COLO829 (cell line): Measurements from ENCODE around the gene FER.
"Not testable (repeated sequence)": the region's sequence is repeated elsewhere in the genome, so short reads cannot be mapped to it uniquely, and the experiment has no call there.

Experiments
- DNase-seq: peaks from one replicate; pipeline ENCODE4 v3.0.0; 2012; ENCODE audit warnings: low spot score

FER gene

DNA sequence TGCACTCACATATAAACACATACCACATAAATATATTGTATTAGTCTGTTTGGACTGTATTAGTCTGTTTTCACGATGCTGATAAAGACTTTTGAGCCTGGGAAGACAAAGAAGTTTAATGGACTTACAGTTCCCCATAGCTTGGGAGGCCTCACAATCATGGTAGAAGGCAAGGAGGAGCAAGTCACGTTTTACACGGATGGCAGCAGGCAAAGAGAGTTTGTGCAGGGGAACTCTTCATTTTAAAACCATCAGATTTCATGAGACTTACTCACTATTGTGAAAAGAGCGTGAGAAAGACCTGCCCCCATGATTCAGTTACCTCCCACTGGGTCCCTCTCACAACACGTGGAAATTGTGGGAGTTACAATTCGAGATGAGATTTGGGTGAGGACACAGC lies 133.4 kb downstream of the FER start:
- no peak for DNase-seq

DNA sequence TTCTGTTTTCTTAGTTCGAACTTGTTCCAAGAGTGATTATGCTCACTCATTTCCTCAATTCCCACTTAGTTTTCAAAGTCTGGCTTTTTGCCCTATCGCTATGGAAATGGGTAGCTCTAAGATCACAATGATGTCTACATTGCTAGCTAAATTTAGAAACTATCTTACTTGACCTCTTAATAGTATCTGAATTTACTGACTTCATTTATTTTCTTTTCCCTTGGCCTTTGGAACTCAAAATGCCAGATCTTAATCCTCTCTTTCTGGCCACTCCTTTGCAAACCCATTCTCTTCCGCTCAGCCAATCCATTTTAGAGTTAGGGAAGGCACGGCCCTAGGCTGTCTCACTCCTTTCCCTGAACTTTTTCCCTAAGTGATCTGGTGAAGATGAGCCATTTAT lies 137.0 kb downstream of the FER start:
- DNase-seq = no peak

DNA sequence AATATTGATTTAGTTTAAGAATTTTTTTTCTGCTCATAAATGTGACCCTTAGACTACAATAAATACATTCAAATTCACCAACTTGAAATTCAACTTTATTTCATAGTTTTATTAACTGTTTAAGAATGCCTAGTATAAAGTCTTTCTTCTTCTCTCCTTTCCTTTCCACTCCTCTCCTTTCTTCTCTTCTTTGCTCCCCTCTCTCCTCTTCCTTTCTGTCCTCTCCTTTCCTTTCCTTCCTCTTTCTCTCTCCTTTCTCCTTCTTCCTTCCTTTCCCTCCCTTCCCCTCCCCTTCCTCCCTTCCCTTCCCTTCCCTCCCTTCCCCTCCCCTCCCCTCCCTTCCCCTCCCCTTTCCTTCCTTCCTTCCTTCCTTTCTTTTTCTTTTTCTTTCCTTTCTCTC lies 150.6 kb downstream of the FER start:
- no peak for DNase-seq

DNA sequence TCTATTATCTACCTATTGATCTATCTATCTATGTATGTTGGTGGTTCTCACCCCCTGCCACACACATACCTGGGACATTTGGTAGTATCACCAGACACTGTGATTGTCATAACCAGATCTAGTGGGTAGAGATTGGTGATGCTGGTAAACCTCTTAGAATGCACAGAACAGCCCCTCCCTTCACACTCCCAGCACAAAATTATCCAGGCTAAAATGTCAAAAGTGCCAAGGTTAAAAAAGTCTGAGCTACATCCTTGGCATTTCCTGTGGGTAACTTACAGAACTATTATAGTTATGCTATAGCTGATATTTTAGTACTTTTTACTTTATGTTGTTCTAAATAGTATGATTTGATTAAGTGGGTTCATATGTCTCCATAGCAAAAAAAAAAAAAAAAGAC lies 151.0 kb downstream of the FER start:
- DNase-seq = no peak

DNA sequence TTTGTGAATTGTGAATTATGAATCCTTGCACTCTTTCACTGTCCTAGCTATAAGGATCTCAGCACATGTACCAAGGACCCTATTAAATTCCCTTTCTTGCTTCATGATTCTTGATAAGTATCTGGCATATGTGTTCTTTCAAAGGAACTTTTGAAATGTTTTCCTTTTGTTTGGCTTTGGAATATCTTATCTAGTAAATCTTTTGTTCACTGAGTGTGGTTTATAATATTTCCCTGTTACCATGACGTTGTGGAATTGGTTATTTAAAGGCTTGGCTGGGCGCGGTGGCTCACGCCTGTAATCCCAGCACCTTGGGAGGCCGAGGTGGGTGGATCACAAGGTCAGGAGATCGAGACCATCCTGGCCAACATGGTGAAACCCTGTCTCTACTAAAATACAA lies 151.5 kb downstream of the FER start:
- not testable (repeated sequence) for DNase-seq

DNA sequence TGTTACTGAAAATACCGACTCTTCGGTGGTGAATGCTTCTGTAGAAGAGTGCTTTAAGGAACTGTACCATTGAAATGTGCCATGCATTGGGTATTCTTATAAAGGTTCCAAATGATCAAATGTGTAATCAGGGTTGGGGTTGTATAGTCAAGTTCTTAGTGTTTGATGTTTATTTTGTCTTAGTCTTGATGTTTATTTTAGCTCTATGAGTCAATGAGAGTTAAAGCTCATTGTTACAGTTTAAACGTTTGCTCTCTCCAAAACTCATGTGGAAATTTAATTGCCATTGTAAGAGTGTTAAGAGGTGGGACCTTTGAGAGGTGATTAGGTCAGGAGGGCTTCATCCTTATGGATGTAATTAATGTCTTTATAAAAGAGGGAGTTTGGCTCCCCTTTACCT lies 153.0 kb downstream of the FER start:
- no peak for DNase-seq

DNA sequence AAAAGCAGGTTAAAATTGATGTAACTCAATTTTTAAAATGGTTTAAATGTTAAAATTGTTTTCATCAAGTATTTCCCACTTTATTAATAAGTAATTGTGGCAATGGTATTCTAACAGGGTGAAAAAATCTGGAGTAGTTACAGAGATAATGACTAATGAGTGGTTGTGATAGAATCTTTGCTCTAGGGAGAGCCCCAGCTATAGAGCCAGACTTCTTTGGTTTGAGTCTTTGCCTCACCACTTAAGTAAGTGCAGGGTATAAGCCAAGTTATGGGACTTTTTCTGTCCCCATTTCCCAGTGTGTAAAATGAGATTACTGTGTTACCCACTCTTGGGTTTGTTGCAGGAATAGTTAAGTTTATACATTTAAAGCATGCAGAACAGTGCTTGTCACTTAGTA lies 158.1 kb downstream of the FER start:
- DNase-seq = no peak

DNA sequence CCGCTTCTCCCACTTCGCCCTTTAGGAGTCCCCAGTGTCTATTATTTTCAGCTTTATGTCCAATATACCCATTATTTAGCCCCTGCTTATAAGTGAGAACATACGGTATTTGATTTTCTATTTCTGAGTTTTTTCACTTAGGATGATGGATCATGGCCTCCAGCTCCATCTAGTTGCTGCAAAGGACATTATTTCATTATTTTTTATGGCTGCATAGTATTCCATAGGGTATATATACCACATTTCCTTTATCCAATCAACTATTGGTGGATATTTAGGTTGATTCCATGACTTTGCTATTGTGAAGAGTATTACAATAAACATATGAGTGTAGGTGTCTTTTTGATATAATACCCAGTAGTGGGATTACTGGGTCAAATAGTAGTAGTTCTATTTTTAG lies 162.9 kb downstream of the FER start:
- DNase-seq = no peak

DNA sequence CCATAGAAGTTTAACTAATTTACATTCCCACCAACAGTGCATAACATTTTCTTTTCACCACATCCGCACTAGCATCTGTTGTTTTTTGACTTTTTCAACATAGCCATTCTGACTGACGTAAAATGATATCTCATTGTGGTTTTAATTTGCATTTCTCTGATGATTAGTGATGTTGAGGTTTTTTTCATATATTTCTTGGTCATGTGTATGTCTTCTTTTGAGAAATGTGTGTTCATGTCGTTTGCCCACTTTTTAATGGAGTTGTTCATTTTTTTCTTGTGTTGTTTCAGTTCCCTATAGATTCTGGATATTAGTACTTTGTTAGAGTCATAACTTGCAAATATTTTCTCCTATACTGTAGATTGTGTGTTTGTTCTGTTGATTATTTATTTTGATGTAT lies 163.4 kb downstream of the FER start:
- DNase-seq = no peak

DNA sequence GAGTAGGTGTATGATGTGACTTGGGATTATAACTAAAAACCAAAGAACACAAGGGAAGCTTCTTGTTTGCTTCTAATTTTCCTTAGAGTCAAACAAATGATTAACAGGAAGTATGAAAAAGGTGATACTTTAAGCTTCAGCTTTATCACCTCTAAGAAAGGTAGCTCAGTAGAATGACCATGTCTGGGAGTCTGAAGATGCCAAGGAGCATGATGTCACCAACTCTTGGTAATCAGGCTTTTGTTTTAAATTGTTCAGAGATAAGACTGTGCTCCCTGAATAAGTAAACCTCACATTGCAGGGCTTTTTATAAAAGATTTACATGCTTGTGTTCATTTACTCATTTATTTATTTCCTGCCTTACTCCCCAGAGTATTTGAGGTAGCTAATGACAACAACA lies 169.9 kb downstream of the FER start:
- DNase-seq = peak; percentile 1

DNA sequence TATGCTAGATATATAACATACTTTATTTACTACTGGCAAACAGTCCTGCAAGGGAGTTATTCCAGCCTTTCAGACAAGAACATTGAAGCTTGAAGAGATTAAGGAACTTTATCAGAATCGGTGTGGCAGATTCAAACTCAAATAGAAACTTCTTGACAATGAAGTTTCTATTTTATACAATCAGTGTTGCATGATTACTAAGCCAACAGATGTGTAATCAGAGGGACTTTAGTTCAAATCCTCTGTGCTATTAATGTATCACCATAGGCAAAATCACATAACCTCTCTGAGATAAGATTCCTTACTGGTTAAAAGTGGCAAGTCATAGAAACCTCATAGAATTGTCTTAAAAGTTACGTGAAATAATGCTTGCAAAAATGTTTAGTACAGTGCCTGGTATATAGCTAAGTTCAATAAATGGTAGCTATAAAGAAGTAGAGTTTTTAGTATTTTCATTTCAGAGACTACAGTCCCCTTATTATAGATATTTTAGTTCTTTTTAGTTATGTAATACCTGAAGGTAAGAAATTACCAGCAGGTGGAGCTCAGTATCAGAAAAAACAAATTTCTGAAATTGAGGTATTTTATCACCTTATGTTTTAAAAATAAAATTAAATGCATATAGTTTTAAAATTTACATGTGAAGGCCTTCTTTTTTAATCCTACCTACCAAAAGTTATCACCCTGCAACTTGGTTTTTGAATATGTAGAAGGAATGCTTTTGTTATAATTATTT lies 172.1 kb downstream of the FER start:
- no peak for DNase-seq

DNA sequence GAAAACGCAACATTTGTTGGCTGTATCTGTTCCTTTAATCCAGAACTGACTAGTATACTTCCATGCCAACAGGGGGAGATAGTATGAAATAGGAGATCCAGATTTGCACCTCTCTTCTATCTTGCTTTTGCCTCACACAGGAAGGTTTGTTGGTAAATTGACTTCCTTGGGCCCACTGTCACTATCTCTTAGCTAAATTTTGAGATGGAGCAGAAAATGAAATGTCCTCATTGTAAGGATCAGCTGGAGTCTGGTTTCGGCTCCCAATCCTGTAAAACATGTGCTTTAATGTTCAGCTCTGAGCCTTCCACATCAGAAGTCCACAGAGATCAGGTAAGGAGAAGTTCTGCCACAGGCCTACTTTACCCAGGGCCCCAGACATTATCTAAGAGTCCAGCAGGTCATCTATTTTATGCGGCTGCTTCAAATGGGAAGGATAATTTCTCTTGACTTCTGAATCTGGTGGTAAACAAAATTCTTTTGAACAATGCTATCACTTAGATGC lies 176.8 kb downstream of the FER start:
- DNase-seq = no peak

DNA sequence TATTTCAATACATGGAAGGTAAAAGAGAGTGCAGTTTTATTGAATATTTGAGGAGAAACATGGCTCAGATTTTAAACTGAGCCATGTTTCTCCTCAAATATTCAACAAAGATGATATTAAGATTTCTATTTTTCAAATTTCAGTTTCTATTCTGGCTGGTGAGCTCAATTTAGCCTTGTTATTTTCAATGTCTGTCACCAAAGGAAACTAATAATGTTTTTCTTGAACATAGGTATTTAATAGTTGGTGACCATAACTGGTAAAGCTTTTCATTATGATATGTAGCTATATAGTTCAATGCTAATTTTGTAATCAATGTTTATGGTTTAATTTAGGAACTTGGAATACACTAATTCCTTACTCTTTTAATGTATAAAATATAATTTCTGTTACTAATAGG lies 177.4 kb downstream of the FER start:
- DNase-seq = no peak

DNA sequence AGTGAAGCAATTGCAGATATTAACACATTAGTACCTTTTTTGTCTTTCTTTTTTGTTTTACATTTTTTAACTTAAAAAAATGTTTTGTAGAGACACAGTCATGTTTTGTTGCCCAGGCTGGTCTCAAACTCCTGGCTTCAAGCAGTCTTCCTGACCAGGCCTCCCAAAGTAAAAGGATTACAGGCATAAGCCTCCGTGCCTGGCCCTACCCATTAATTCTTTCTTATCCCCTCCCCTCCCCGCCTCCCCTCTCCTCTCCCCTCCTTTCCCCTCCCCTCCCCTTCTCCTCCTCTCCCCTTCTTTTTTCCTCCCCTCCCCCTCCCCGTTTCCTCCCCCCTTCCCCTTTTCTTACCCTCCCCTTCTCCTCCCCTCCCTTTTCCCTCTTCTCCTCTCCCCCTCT lies 182.4 kb downstream of the FER start:
- DNase-seq = no peak

DNA sequence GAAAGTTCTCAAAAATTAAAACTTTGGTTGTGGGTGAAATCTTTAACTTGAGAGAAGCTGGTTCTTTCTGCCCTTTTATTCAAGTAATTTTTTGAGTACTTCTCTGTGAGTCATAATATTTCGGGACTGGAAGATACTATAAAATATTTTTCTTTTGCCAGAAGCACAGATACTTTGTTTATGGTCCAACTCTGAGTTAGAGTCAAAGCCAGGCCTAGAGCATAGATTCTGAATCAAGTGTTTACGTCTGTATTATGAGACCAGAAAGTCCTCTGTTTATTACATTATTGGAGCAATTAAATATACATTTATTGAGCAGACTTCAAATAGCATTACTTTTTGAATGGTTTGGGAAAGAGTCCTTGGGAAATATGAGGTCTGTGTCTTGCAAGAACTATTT lies 187.9 kb downstream of the FER start:
- DNase-seq = no peak

DNA sequence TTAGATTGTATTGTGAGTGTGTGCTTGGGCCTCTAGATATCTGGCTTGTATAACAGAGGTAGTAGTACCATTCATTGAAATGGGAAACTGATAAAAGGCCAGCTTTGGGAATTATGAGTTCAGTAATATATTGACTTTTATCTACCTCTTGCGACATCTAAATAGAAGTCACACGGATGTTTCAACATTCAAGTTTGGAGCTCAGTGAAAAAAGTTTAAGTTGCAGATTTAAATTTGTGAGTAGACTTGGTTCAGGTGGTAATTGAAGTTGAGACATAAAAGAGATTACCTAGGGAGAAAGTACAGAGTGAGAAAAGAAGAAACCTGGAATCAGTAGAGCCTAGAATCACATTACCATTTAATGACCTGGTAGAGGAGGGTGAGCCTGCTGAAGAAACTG lies 189.5 kb downstream of the FER start:
- DNase-seq = no peak

DNA sequence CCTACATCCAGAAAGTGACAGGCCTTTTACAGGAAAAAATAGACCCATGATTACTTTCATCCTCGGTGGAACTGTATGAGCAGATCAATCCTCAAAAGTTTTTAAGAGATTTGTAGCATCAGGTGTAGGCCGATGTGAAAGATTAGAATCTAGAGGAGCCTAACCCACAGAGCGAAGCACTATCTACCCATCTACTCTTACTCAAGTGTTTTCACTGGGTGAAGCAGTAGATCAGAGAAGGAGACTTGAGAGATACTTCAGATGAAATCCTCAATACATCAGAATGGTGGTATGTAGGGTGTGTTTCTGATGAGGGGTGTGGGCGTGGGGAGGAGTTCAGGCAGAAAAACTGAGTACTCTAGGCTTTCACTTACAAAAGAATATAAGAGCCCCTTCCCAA lies 192.8 kb downstream of the FER start:
- DNase-seq = no peak

DNA sequence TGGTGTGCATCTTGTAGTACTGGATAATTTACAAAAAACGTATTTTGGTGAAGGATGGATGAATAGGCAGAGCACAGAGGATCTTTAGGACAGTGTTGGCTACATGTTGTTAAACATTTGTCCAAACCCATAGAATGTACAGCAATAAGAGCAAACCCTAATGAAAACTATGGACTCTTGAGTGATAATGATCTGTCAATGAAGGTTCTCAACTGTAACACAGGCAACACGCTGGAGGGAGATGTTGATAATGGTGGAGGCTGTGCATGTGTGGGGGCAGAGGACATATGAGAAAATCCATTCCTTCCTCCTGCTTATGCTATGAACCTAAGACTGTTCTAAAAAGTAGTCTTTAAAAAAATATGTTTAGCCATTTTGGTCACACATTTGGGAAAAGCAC lies 194.0 kb downstream of the FER start:
- no peak for DNase-seq

DNA sequence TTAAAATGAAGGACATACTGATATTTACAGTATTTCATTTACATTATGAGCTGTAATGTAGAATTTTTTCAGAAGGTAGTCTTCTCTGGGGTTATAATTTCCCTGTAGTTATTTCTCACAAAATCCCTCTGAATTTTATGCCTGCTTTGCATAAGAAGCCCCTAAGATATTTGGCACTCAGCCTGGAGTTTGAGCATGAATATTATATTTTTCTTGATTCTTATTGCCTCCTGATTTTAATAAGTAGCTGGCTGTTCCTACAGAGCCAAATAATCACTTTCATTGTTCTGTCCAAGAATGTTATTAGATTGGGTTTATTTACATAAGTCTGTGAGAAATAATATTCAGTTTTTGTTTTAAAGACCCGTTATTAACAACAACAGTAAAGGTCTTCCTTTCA lies 195.0 kb downstream of the FER start:
- DNase-seq = no peak

DNA sequence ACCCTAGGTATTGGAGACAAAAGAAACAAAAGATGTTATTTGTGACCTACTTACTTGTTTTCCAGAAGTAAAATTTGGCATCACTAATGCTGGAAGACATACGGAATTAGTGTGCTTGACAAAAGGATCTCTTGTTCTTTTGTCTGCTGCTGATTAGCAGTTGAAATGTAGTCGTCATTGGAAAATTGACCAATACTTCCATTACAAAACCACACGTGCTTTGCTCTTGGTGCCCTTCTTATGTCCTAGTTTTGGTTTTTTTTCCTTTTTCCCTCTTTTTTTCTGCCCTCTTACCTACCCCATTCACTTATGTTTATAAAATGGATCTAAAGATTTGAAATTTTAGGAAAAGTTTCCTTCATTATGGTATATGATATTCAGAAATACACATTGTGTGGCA lies 197.4 kb downstream of the FER start:
- DNase-seq = no peak

DNA sequence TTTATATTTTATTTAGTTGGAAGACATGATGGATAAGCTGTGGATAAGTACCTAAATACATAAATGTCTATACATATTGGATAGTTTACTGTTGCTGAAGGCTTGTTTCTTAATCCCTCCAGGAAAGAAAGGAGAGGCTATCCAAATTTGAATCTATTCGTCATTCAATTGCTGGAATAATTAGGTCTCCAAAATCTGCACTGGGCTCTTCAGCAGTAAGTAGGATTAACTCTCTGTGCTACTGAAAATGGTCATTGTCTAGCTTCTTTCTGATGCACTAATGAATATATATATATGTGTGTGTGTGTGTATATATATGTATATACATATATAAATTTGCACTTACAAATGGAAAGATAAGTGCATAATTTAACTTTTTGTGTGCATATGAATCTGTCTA lies 198.3 kb downstream of the FER start:
- no peak for DNase-seq

DNA sequence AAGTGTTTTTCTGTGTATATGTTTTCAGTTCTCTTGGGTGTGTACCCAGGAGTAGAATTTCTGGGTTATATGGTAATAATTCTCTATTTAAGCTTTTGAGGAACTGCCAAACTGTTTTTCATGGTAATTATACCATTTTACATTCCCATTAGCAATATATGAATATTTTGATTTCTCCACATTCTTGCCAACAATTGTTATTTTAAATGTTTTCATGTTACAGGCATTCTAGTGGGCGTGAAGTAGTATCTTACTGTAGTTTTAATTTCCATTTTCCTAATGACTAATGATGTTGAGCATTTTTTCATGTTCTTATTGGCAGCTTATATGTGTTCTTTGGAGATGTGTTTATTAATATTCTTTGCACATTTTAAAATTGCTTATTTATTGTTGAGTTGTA lies 199.5 kb downstream of the FER start:
- no peak for DNase-seq

DNA sequence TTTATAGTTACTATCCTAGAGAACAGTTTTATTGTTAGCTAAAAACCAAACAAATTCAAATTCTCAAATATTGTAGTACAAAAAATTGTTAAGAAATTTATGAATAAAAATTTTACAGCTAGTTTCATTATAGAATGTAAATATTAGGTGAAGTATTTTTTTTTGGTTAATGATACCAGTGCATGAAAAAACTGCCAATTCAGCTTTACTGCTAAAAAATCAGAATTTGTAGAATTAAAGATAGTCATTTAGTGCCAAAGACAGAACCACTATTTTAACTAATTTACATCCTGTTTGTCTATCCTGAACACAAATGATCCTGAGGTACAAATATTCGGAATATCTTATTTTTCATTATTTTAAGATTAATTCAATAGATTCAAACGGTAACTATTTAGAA lies 202.6 kb downstream of the FER start:
- DNase-seq = no peak

DNA sequence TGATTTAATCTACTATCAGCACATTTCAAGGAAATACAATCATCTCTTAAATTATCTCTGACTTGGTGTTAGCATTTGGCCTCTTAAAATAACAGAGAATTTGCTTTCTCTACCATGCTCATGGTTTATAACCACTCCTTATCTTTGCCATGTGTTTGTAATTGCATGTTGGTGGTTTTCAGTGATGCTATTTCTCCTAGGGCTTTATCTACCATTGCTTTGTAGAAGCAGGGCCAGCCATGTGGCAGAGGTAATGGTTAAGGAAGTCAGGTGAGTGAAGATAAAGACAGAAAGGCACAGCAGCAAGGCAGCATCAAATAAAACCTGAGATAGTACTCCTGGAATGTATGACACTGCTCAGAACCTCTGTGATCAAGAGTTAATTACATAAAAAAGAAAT lies 206.2 kb downstream of the FER start:
- DNase-seq = no peak

DNA sequence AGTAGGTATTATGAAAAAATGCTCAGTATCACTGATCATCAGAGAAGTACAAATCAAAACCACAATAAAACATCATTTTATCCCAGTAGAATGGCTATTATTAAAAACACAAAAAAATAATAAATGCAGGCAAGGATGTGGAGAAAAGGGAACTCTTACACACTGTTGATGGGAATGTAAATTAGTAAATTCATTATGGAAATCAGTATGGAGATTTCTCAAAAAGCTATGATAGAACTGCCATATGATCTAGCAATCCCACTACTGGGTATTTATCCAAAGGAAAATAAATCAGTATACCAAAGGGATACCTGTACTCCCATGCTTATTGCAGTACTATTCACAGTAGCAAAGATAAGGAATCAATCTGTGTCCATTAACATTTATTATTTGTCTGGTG lies 209.6 kb downstream of the FER start:
- DNase-seq = no peak
